NOMO-1 treated with dmso at 0.1 percent for 144 hours (cell line): Measurements from ENCODE around the gene TSPAN15.
"Not testable (repeated sequence)": the region's sequence is repeated elsewhere in the genome, so short reads cannot be mapped to it uniquely, and the experiment has no call there.

Source experiments
- DNase-seq: peaks from one replicate; lab custom pipeline; 2025; ENCODE audit not compliant: unreplicated experiment; lab: John Stamatoyannopoulos, UW

The TSPAN15 gene

DNA sequence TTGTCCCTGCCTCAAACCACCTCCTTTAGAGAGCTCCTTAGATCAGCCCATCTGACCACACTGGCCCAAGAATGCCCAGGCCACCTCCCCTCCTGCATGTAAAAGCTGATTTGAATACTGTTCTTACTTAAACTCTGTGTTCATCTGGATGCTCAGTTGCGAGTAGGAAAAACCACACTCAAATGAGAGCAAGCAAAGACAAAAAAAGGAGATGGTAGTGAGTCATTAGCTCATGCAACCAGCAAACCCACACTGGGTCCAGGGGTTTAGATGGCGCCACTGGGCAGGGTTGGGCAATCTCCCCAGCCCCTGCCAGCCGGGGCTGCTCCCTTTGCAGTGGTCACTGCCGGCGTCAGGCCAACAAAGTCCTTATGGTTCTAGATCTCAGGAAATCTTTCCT, 32.7 kb downstream of the TSPAN15 start:
- DNase-seq: no peak

GRCh38 chr10:69484736-69485135, 33.5 kb downstream of the TSPAN15 start:
- no peak for DNase-seq

- no peak for DNase-seq
Observed at GRCh38 chr10:69486922-69487730, 35.9 kb downstream of the TSPAN15 start.

- DNase-seq: not testable (repeated sequence)
Observed at GRCh38 chr10:69488149-69488844, 37.0 kb downstream of the TSPAN15 start.

GRCh38 chr10:69488856-69489255, 37.6 kb downstream of the TSPAN15 start:
- DNase-seq: not testable (repeated sequence)

DNA sequence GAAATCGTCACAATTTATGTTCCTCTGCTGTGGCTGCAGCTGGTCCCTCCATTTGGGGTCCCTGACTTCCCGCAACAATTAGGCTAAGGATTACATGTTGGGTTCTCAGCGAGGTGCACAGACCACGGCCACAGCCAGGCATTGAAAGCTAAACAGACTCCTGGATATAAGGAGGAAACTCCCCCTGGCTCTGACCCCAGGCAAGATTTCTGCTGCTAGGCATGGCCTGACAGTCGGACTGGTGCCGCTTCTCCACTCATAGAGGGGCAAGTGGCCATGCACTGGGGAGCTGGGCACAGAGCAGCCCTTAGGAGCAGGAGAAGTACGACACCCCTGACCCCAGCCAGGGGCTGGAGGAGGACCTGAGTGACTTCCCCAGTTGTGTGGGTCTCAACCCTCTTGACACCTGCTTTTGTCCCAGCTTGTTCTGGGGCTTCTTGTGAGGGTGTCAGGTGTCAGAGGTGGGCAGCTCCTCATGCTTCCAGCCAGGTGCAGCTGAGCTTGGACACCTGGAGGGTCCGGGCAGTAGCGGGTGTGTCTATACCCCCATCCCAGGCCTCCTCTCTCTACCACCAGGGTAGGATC, 38.3 kb downstream of the TSPAN15 start:
- DNase-seq: no peak

DNA sequence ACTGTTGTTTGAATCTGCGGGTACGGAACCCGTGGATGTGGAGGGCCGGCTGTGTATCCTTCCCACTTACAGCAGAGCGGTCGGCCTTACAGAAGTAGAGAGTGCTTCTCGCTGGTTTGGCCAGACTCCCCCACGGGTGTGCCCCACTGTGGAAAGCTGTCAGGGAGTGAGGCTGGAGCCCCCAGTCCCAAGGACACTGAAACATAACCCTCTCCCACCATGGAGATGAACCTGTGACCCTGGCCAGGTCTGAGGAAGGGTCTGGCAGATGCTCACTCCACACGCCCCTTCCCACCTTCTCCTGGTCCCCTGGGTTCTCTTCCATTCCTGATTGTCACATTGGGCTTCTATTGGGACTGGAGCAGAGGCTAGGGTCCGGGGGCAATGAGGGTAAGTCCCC, 39.6 kb downstream of the TSPAN15 start:
- no peak for DNase-seq

DNA sequence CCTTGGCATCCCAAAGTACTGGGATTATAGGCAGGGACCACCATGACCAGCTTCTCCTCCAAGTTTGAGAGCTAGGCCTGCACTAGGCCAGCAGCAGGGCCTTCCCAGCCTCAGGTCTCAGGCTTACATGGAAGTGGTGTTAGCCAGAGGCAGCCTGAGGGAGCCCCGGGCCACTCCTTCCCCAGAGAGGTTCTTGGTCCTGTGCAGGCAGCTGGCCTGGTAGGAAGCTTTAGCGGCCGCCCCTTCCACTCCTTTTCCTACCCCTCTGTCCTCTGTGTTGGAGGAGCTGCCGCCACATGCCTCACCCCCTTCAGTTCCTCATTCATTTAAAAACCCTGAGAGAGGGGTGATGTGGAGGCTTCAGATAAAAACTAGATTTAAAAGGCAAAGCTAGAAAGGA, 40.3 kb downstream of the TSPAN15 start:
- DNase-seq: no peak

- DNase-seq: no peak
Observed at GRCh38 chr10:69492091-69492745, 41.0 kb downstream of the TSPAN15 start.

DNA sequence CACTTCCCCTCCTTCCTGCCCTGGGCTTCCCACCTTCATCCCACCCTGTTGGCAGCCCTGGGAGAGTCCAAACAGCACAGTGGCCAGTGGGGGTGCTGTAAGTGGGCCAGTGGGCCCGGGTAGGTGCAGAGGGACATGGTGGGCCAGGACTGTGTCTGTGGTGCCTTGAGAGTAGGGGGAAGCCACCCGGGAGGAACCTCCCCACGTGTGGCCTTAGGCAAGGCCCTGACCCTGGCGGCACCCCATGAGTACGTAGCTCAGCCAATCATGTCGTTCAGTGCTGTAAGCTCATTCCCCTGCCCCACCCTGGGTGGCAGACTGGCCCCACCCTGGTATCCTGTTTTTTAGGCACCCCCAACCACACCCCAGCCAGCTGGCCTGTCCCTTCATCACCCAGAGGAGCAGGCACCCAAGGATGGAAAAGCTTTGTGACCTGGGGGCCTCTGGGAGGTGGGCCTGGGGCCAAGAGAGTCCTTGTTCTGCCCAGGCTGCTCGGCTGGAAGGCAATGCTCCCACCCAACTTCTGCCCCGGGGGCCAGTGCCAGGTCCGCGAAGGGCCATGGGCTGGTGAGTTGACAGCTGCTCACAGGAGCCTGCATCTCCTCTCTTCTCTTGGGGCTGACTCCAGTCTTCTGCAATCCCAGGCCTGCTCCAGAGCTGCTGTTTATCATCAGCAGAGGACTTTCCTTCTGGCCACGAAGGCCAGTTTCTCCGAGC, 41.6 kb downstream of the TSPAN15 start:
- no peak for DNase-seq

- DNase-seq: no peak
Observed at GRCh38 chr10:69494626-69495558, 43.6 kb downstream of the TSPAN15 start.

DNA sequence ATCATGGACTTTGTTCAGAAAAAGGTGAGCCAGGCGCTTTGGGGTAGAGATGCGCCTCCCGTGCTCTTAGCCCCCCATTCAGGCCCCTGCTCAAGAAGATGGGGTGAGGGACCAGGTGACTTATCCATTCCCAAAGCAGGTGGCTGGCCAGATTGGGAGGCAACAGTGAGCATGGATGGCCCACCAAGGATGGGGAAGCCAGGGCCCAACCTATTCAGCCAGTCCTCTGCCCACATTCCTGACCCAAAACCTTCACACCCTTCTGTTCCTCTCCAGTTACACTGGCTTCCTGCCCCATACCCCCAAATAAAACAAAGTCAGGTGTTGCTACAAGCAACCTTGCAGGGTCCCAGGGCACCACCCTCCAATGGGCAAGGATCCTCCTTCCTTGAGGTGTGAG, 44.4 kb downstream of the TSPAN15 start:
- no peak for DNase-seq

GRCh38 chr10:69496352-69497230, 45.3 kb downstream of the TSPAN15 start:
- DNase-seq: no peak

DNA sequence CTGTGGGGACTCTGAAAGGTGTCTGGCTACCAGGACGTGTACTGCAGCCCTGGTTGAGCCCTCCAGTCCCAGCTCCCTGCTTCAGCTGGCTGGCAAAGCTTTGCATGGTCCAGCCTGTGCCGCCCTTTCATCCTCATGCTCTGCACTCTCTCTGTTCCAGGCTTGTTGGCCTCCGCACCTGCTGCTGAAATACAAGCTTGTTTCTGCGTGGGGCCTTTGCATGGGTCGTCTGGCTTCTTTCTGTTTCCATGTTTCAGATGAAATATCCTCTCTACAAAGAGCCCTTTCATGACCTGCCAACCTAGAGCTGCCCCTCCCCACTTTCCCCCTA, 45.9 kb downstream of the TSPAN15 start:
- no peak for DNase-seq

DNA sequence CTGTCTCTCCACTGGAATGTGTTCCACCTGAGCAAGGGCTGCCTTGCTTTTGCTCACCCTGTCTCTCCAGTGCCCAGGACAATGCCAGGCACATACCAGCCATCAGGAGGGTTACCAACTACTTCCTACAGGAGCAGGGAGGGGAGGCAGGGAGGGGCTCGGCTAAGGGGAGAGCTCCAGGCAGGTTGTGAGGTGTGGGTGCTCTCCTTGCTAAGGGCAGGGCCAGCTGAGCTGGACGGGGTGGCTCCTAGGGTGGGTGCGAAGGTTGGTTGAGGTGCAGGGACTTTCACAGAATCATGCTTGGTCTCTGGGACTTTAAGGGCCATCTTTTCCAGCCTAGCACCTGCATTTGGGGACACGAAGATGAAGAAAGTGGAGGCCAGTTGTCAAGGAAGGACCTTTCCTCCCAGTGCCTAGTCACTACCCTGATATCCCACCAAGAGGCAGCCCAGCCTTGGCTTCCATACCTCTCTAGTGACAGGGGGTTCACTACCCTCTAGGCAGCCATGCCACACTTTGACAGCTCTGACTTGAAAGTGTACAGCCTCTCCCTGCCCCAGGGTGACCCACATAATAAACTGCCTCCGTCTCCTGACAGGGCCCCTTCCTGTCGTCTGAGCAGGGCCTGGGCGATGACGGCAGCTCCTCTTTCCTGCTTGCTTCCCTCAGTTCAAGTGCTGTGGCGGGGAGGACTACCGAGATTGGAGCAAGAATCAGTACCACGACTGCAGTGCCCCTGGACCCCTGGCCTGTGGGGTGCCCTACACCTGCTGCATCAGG, 46.5 kb downstream of the TSPAN15 start:
- DNase-seq: no peak

DNA sequence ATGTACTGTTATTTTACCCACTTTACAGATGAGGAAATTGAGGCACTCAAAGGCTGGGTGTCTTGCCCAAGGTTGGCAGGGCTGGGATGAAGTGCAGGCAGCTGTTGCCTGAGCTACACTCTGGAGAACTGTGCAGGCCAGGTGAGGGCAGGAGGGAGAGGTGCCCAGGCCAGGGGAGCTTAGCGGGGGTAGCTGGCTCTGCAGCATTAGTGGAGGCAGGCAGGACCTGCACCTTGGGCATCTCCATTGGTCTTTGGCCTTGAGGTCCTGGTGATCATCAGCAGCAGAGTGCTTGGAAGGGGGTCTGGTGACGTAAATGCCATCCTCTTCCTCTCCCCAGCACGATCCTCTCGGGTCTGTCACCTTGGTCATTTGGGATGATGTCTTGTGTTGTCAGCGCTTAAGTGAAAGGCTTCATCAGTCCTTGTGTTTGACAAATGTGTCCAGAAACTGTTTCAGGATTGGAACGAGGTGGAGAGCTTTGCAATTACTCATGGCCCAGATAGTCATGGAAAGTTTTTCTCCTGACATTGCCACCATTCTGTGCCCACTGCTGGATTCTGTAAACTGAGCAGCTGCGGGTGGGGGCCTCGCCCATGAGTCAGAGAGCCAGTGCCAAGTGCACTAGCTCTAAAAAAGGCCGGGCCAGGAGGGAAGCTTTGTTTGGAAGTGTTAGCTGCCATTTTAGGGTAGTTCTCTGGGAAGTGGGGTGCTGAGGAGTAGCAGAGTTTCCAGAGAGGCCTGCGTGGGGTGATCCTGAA, 47.6 kb downstream of the TSPAN15 start:
- no peak for DNase-seq
